ENCODE measurements around the gene ACVR1B. TPM values are rescaled to one million over a fixed set of nuclear protein-coding genes. Genes with fewer than 3 reads are reported as not detected.

Gene ACVR1B
- total RNA-seq, 2 donors from 2014 or later = 39.6 to 43.3 TPM

DNA sequence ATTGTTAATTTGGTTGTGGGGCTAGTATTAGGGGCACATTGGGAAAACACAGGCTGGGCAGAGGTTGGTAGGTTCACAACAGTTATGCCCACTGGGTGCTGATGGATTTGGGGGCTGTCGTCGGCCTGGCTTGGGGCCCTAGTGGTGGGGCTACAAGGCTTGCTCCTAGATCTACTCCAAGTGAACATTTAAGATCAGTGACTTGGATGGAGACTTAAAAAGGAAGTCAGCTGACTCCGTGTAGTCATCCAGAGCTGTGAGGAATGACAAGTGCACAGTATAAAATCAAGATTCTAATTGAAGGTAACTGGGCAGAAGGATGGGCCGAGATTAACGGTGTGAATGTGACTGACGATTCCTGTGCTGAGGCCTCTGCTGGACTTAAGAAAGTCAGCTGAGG, 86.9 kb downstream of the ACVR1B start:
- H3K27me3 ChIP-seq (replicated peaks; ENCODE audit: insufficient read depth) = no peaks in the 10 kb centered on the region
- H3K36me3 ChIP-seq = no peaks in the 10 kb centered on the region
- TF ChIP-seq POLR2AphosphoS5 (IDR thresholded peaks at IDR 0.05) (peak; percentile 43), POLR2A (IDR thresholded peaks at IDR 0.05) (no peak)
- intact Hi-C loops (cut with DNase I) = no loop called here
- peaks cover 3% of the 10 kb centered on the region for H3K4me1 ChIP-seq (replicated peaks)
- H3K4me3 ChIP-seq = no peak overlapping the region
- WGBS = 75% methylated on average over 6 of the region's 6 CpGs
- H3K27ac ChIP-seq = peak overlapping the region; percentile 94 to 97
- H3K9me3 ChIP-seq = no peaks in the 10 kb centered on the region
- no peak for DNase-seq (ENCODE audit: low spot score)

- peak overlapping the region; percentile 97 to 98 for H3K27ac ChIP-seq
- H3K27me3 ChIP-seq (replicated peaks; ENCODE audit: insufficient read depth) = no peaks in the 10 kb centered on the region
- peaks cover 20% of the 10 kb centered on the region for H3K4me1 ChIP-seq (replicated peaks)
- no peak for TF ChIP-seq POLR2AphosphoS5 (IDR thresholded peaks at IDR 0.05)
- no peak overlapping the region for H3K4me3 ChIP-seq
- 77% methylated on average over 3 of the region's 3 CpGs for WGBS
- H3K9me3 ChIP-seq = no peaks in the 10 kb centered on the region
- intact Hi-C loops (cut with DNase I) = no loop called here
- no peaks in the 10 kb centered on the region for H3K36me3 ChIP-seq
- no peak for DNase-seq (ENCODE audit: low spot score)
Observed at GRCh38 chr12:52041035-52041434, 89.5 kb downstream of the ACVR1B start.

- TF ChIP-seq POLR2AphosphoS5 (IDR thresholded peaks at IDR 0.05) = no peak
- TF ChIP-seq, protein P1, sequence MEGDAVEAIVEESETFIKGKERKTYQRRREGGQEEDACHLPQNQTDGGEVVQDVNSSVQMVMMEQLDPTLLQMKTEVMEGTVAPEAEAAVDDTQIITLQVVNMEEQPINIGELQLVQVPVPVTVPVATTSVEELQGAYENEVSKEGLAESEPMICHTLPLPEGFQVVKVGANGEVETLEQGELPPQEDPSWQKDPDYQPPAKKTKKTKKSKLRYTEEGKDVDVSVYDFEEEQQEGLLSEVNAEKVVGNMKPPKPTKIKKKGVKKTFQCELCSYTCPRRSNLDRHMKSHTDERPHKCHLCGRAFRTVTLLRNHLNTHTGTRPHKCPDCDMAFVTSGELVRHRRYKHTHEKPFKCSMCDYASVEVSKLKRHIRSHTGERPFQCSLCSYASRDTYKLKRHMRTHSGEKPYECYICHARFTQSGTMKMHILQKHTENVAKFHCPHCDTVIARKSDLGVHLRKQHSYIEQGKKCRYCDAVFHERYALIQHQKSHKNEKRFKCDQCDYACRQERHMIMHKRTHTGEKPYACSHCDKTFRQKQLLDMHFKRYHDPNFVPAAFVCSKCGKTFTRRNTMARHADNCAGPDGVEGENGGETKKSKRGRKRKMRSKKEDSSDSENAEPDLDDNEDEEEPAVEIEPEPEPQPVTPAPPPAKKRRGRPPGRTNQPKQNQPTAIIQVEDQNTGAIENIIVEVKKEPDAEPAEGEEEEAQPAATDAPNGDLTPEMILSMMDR (IDR thresholded peaks at IDR 0.05) = peak in 1 of 4 experiments; percentile 9
- TF ChIP-seq POLR2A (IDR thresholded peaks at IDR 0.05) = no peak
- Histone ChIP-seq H3K4me1 (replicated peaks) (peaks cover 24% of the 10 kb centered on the region), H3K36me3 (no peaks in the 10 kb centered on the region), H3K4me3 (no peak overlapping the region), H3K27ac (peak overlapping the region; percentile 97 to 98), H3K27me3 (replicated peaks; ENCODE audit: insufficient read depth) (no peaks in the 10 kb centered on the region), H3K9me3 (no peaks in the 10 kb centered on the region)
- 36% methylated on average over 6 of the region's 6 CpGs for WGBS
- intact Hi-C loops (cut with DNase I) = no loop called here
- no peak for DNase-seq (ENCODE audit: low spot score)
Observed at GRCh38 chr12:52041695-52042123, 90.2 kb downstream of the ACVR1B start.

GRCh38 chr12:52042706-52043385, 91.3 kb downstream of the ACVR1B start:
- 85% methylated on average over 8 of the region's 8 CpGs for WGBS
- TF ChIP-seq, protein P1 (IDR thresholded peaks at IDR 0.05) = no peak
- TF ChIP-seq POLR2A (IDR thresholded peaks at IDR 0.05) (no peak), POLR2AphosphoS5 (IDR thresholded peaks at IDR 0.05) (no peak)
- Histone ChIP-seq H3K4me3 (no peak overlapping the region), H3K36me3 (no peaks in the 10 kb centered on the region), H3K9me3 (no peaks in the 10 kb centered on the region), H3K4me1 (replicated peaks) (peaks cover 24% of the 10 kb centered on the region), H3K27me3 (replicated peaks; ENCODE audit: insufficient read depth) (no peaks in the 10 kb centered on the region), H3K27ac (peak overlapping the region; percentile 97 to 98)
- DNase-seq (ENCODE audit: low spot score) = no peak
- intact Hi-C loops (cut with DNase I) = no loop called here

DNA sequence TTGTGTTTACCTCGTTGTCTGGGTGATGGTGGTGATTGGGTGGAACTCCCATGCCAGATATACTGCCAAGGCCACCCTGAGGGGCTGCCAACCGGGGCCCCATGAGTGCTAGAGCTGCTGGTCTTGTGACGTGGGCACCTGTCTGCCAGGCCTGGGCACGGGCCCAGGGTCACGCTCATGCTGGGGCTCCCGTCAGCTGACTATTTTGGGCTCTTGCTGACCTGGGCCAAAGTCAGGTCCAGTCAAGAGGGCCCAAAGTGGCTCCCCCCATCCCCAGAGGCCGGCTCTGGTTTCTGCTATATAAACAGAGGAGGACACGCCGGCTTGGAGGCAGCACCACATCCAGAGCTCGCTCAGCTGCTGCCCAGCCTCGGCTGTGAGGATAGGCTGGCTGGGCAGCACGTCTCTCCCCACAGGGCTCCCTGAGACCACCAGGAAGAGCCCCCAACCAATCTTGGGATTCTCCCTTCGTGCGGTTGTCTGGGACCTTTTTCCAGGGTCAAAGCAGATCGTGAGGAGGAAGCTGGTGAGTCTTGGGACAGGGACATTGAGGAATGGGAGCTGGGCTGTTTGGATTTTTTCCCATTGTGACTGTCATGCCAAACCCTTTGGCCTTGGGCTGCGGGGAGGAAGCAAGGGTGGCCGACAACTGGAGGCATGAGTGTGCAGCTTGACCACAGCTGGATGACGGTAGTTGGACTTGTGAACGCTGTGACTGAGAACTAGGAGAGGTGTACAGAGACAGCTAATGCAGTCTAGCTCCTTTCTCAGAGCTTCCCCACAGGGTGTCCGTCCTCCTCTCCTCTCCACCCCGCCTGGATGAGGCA, 92.1 kb downstream of the ACVR1B start:
- WGBS = 66% methylated on average over 16 of the region's 21 CpGs
- Histone ChIP-seq H3K9me3 (no peaks in the 10 kb centered on the region), H3K4me3 (peak overlapping the region in 1 of 2 donors; percentile 2), H3K4me1 (replicated peaks) (peaks cover 24% of the 10 kb centered on the region), H3K36me3 (no peaks in the 10 kb centered on the region), H3K27ac (peak overlapping the region; percentile 97 to 98), H3K27me3 (replicated peaks; ENCODE audit: insufficient read depth) (no peaks in the 10 kb centered on the region)
- DNase-seq (ENCODE audit: low spot score) = peak; percentile 62
- intact Hi-C loops (cut with DNase I) = no loop called here
- no peak for TF ChIP-seq POLR2A (IDR thresholded peaks at IDR 0.05)
- TF ChIP-seq, protein P1 (IDR thresholded peaks at IDR 0.05) = no peak
- peak; percentile 40 for TF ChIP-seq POLR2AphosphoS5 (IDR thresholded peaks at IDR 0.05)

Measured in prostate gland (tissue), 2 donors.